COR-L47 (cell line): ENCODE data around the gene DHRS9.
"Not testable (repeated sequence)": the region's sequence is repeated elsewhere in the genome, so short reads cannot be mapped to it uniquely, and the experiment has no call there.

ENCODE experiments used
- DNase-seq: peaks from one replicate; lab custom pipeline; 2025; lab: John Stamatoyannopoulos, UW

DHRS9 gene

GRCh38 chr2:169095621-169096105 is 26.3 kb downstream of the DHRS9 start:
- DNase-seq = no peak

GRCh38 chr2:169104848-169105247 is 35.5 kb downstream of the DHRS9 start:
- DNase-seq = no peak

GRCh38 chr2:169105476-169105875 is 36.1 kb downstream of the DHRS9 start:
- no peak for DNase-seq

- DNase-seq = no peak
Observed at GRCh38 chr2:169106134-169106533, 36.8 kb downstream of the DHRS9 start.

GRCh38 chr2:169106563-169107545 is 37.5 kb downstream of the DHRS9 start:
- DNase-seq = no peak

GRCh38 chr2:169107645-169108044 is 38.3 kb downstream of the DHRS9 start:
- DNase-seq = no peak

GRCh38 chr2:169108099-169108884 is 38.9 kb downstream of the DHRS9 start:
- no peak for DNase-seq

GRCh38 chr2:169109502-169110409 is 40.4 kb downstream of the DHRS9 start:
- DNase-seq = peak; percentile 59

- no peak for DNase-seq
Observed at GRCh38 chr2:169110419-169110818, 41.1 kb downstream of the DHRS9 start.

GRCh38 chr2:169110916-169111315 is 41.6 kb downstream of the DHRS9 start:
- DNase-seq = no peak

- no peak for DNase-seq
Observed at GRCh38 chr2:169112841-169113240, 43.5 kb downstream of the DHRS9 start.

GRCh38 chr2:169114056-169114455 is 44.7 kb downstream of the DHRS9 start:
- no peak for DNase-seq

GRCh38 chr2:169116327-169116726 is 47.0 kb downstream of the DHRS9 start:
- no peak for DNase-seq

- no peak for DNase-seq
Observed at GRCh38 chr2:169116993-169117392, 47.6 kb downstream of the DHRS9 start.

- no peak for DNase-seq
Observed at GRCh38 chr2:169118060-169118459, 48.7 kb downstream of the DHRS9 start.

- DNase-seq = no peak
Observed at GRCh38 chr2:169119123-169119760, 49.9 kb downstream of the DHRS9 start.

- DNase-seq = no peak
Observed at GRCh38 chr2:169119851-169120250, 50.5 kb downstream of the DHRS9 start.

- no peak for DNase-seq
Observed at GRCh38 chr2:169129703-169130243, 60.4 kb downstream of the DHRS9 start.

- peak; percentile 35 for DNase-seq
Observed at GRCh38 chr2:169131587-169132512, 62.5 kb downstream of the DHRS9 start.

GRCh38 chr2:169134272-169134671 is 64.9 kb downstream of the DHRS9 start:
- DNase-seq = not testable (repeated sequence)
